Choroid plexus epithelial cell (primary cell): Measurements from ENCODE around the gene OLIG1.

Source experiments
- DNase-seq: peaks from one replicate; pipeline ENCODE4 v3.0.0-alpha.2; 2010; ENCODE audit warnings: low read depth
- H3K4me3 ChIP-seq: 2 replicates; pipeline ENCODE4 v1.5.1; 2011; ENCODE audit warnings: low read depth, mild to moderate bottlenecking, control low read depth, low read length, moderate library complexity
- CTCF ChIP-seq: conservative IDR thresholded peaks from 2 replicates; pipeline ENCODE4 v1.5.1; 2011; ENCODE audit warnings: low read depth, mild to moderate bottlenecking, control low read depth, inconsistent platforms, low read length, moderate library complexity

Gene OLIG1

GRCh38 chr21:33037501-33037900 lies 32.4 kb upstream of the OLIG1 start:
- TF ChIP-seq CTCF, result no peak
- no peak for DNase-seq
- no peak overlapping the region for H3K4me3 ChIP-seq

- no peak for DNase-seq
- H3K4me3 ChIP-seq, result no peak overlapping the region
- TF ChIP-seq CTCF, result no peak
Measured at GRCh38 chr21:33039536-33039935, 30.4 kb upstream of the OLIG1 start.

- no peak overlapping the region for H3K4me3 ChIP-seq
- TF ChIP-seq CTCF, result no peak
Measured at GRCh38 chr21:33040215-33040614, 29.7 kb upstream of the OLIG1 start.

GRCh38 chr21:33041981-33042380 lies 28.0 kb upstream of the OLIG1 start:
- no peak for TF ChIP-seq CTCF
- no peak overlapping the region for H3K4me3 ChIP-seq
- DNase-seq, result no peak

More at GRCh38 chr21:33040215-33040614, 29.7 kb upstream of the OLIG1 start:
- DNase-seq, result no peak

- TF ChIP-seq CTCF, result no peak
- peak; percentile 86 for DNase-seq
- H3K4me3 ChIP-seq, result no peak overlapping the region
Measured at GRCh38 chr21:33042812-33043211, 27.1 kb upstream of the OLIG1 start.

- DNase-seq, result no peak
- TF ChIP-seq CTCF, result no peak
- no peak overlapping the region for H3K4me3 ChIP-seq
Measured at GRCh38 chr21:33046455-33046854, 23.5 kb upstream of the OLIG1 start.

- no peak overlapping the region for H3K4me3 ChIP-seq
- TF ChIP-seq CTCF, result no peak
- no peak for DNase-seq
Measured at GRCh38 chr21:33047231-33047630, 22.7 kb upstream of the OLIG1 start.
